Psoas muscle (tissue), 8 donors: ENCODE measurements around the gene SMG6. TPM values are rescaled to one million over a fixed set of nuclear protein-coding genes. Genes with fewer than 3 reads are reported as not detected.

ENCODE experiments used
- ATAC-seq, 4 donors: fragments of 200-7000 bp; cut with Tn5 transposase; one replicate each; pipeline ENCODE4 v1.9.1; 2020; ENCODE audit warnings: moderate library complexity in 3 of 4, mild to moderate bottlenecking in 2 of 4
- DNase-seq, 2 donors: peaks; one replicate each; pipeline ENCODE4 v3.0.0-alpha.2; 2020
- H3K27ac ChIP-seq: fragments of 200-600 bp; one replicate; pipeline ENCODE4 v1.8.0; 2022
- H3K27me3 ChIP-seq, 3 donors: fragments of 200-600 bp in 1 of 3; one replicate each; pipeline versions ENCODE4 v1.6.1 to v1.8.0; 2013 to 2022; ENCODE audit warnings: low read length in 2 of 3, mild to moderate bottlenecking in 2 of 3, moderate library complexity in 1 of 3; ENCODE audit not compliant: insufficient read depth in 3 of 3
- H3K36me3 ChIP-seq, 2 donors: fragments of 200-600 bp in 1 of 2; one replicate each; pipeline versions ENCODE4 v1.6.1 to v1.8.0; 2013 to 2022; ENCODE audit warnings: low read depth in 1 of 2, mild to moderate bottlenecking in 1 of 2, moderate library complexity in 1 of 2; ENCODE audit not compliant: insufficient read depth in 1 of 2
- H3K4me1 ChIP-seq: fragments of 200-600 bp; one replicate; pipeline ENCODE4 v1.8.0; 2022
- H3K4me3 ChIP-seq: fragments of 200-600 bp; one replicate; pipeline ENCODE4 v1.8.0; 2022; ENCODE audit warnings: mild to moderate bottlenecking
- H3K9me3 ChIP-seq: fragments of 200-600 bp; one replicate; pipeline ENCODE4 v1.8.0; 2022
- WGBS, 3 donors: extraction: QIAGEN DNeasy Blood & Tissue Kit; methylation state at CpG; one replicate each; pipeline versions ENCODE4 v1.1.6 to v1.1.7; 2013; 5-methylcytosine and 5-hydroxymethylcytosine counted together
- intact Hi-C, 2 donors: fragments of 100-400 bp; cut with DNase I; formaldehyde crosslinking; loops; one replicate each; pipeline versions ENCODE4 v1.11.0 to v1.14.2; 2022
- polyA plus RNA-seq, 3 donors: library from polyadenylated mRNA; stranded (reverse); fragments of 200-250 nt; gene quantifications; one replicate each; pipeline ENCODE4 v1.2.3, GENCODE V29; 2013
- total RNA-seq, 4 donors: library from RNA; stranded (reverse); fragmentation: NEBNext Ultra II Directional in 2 of 4; extraction: Animal tissue kit (Norgen Biotek cat#: 25700) in 2 of 4; gene quantifications; one replicate each; pipeline versions ENCODE4 v1.2.1 to v1.2.4, GENCODE V29; 2021 to 2023
- TF ChIP-seq, protein P1 (sequence below): fragments of 200-600 bp; IDR thresholded peaks from one replicate; pipeline ENCODE4 v1.8.0; 2022; ENCODE audit warnings: antibody characterized with exemption
- donor health status: healthy with polysubstance abuse.
- donor health status: DM: no; HTN: no; CAD: no; lungs with moderate emphysema.
- donor health status: Bipolar disorder and iron deficiency.
- donor health status: healthy.
- donor health status: DM: yes; HTN: yes; CAD: no.
- donor health status: DM: no; HTN: no; CAD: no.
- donor health status: DM: no; HTN: no; CAD: no.
- donor health status: DM: yes; HTN: yes; CAD: no.

SMG6 gene
- total and polyA plus RNA-seq, 7 donors, result 9.4 to 24.1 (median 16.3) TPM

DNA sequence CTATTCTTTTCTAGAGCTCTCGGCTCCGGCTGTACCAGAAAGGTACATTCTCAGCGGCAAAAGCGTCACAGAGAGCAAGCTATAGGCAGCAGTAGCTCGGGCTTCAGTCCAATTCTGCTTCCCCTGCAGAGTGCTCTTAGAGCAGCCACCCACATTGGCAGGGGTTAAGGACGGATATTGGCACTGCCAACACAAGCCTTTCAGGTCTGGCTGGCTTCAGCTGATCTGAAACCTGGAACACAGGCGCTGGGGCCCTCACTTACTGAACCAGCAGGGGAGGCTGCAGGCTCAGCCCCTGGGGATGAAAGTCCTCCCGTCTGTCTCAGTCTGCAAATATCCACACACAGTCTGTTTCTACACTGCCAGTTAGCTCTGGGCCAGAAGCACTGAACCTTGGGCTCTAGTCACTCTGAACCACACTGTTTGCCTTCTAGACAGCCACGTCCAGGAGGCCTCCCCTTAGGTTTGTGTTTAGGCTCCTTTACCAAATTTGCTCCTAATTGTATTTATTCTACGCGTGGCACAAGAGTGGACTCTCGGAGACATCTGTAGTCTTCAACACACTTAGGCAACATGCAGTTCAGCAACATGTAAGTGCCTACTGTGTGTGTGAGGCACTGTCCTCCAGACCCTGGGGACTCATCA is 208.6 kb downstream of the SMG6 start:
- H3K4me3 ChIP-seq, result no peak overlapping the region
- TF ChIP-seq, protein P1, sequence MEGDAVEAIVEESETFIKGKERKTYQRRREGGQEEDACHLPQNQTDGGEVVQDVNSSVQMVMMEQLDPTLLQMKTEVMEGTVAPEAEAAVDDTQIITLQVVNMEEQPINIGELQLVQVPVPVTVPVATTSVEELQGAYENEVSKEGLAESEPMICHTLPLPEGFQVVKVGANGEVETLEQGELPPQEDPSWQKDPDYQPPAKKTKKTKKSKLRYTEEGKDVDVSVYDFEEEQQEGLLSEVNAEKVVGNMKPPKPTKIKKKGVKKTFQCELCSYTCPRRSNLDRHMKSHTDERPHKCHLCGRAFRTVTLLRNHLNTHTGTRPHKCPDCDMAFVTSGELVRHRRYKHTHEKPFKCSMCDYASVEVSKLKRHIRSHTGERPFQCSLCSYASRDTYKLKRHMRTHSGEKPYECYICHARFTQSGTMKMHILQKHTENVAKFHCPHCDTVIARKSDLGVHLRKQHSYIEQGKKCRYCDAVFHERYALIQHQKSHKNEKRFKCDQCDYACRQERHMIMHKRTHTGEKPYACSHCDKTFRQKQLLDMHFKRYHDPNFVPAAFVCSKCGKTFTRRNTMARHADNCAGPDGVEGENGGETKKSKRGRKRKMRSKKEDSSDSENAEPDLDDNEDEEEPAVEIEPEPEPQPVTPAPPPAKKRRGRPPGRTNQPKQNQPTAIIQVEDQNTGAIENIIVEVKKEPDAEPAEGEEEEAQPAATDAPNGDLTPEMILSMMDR, result peak; percentile 57
- no peaks in the 10 kb centered on the region for H3K27me3 ChIP-seq
- H3K36me3 ChIP-seq, result no peaks in the 10 kb centered on the region
- H3K27ac ChIP-seq, result peak overlapping the region; percentile 2
- no peaks in the 10 kb centered on the region for H3K9me3 ChIP-seq
- 53 to 64% (median 55%) methylated on average over 12 of the region's 12 CpGs for WGBS, 3 donors
- peaks cover 6% of the 10 kb centered on the region for H3K4me1 ChIP-seq
- peak in 1 of 2 donors; percentile 75 for DNase-seq
- intact Hi-C loops, result loop anchor here (1.0 to 10.0 kb wide), 2 partner anchors 150 kb away; no protein-coding TSS in a partner anchor
- peak; percentile 81 to 88 (median 86) for ATAC-seq

DNA sequence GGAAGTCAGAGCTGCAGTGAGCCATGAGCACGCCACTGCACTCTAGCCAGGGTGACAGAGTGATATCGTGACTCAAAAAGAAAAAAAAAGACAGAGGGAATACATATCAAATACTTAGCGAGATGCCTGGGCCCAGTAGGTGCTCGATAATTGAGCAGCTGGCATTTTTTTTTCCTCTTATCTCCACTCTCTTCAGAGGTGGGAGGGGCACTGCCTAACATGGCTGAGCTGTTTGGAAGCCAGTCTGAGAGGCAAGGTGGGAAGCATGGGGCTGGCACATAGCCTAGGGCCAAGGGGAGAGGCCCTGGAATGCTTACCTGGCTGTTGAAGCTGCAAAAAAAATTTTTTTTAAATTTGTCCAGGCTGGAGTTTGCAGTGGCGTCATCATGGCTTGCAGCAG is 210.2 kb downstream of the SMG6 start:
- ATAC-seq, result no peak
- Histone ChIP-seq H3K4me3 (no peak overlapping the region), H3K4me1 (peaks cover 15% of the 10 kb centered on the region), H3K27me3 (no peaks in the 10 kb centered on the region), H3K36me3 (no peaks in the 10 kb centered on the region), H3K9me3 (no peaks in the 10 kb centered on the region), H3K27ac (no peak overlapping the region)
- TF ChIP-seq, protein P1, result no peak
- WGBS, 3 donors, result 74 to 84% (median 78%) methylated on average over 5 of the region's 5 CpGs
- intact Hi-C loops, result loop anchor here in 1 of 2 donors (10.0 kb wide), 1 partner anchor 151 kb away; no protein-coding TSS in a partner anchor
- DNase-seq, result peak in 1 of 2 donors; percentile 39

DNA sequence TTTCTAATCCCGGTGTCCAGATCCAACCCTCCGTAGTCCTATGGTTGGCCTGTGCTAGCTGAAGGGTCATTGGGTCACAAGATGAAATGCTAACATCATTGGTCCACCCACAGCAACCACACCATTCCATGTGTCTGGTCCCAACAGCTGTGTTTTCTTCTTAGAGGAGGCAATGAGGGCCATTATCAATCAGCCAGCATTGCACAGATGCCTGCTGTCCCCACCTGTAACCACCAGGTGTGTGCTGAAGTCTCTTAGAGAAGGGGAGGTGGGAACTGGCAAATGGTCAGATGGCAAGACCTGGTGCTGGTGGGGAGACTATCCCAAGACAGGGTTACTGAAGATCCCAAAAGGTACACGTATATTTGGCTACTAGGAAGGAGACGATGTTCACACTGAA is 211.3 kb downstream of the SMG6 start:
- Histone ChIP-seq H3K9me3 (no peaks in the 10 kb centered on the region), H3K4me1 (peaks cover 26% of the 10 kb centered on the region), H3K36me3 (no peaks in the 10 kb centered on the region), H3K27ac (peak overlapping the region; percentile 21), H3K27me3 (no peaks in the 10 kb centered on the region), H3K4me3 (no peak overlapping the region)
- WGBS, 3 donors, result 90 to 92% (median 90%) methylated on average over 4 of the region's 4 CpGs
- TF ChIP-seq, protein P1, result no peak
- intact Hi-C loops, result loop anchor here in 1 of 2 donors (10.0 kb wide), 1 partner anchor 153 kb away; no protein-coding TSS in a partner anchor
- ATAC-seq (no peak), DNase-seq (peak in 1 of 2 donors; percentile 8)

DNA sequence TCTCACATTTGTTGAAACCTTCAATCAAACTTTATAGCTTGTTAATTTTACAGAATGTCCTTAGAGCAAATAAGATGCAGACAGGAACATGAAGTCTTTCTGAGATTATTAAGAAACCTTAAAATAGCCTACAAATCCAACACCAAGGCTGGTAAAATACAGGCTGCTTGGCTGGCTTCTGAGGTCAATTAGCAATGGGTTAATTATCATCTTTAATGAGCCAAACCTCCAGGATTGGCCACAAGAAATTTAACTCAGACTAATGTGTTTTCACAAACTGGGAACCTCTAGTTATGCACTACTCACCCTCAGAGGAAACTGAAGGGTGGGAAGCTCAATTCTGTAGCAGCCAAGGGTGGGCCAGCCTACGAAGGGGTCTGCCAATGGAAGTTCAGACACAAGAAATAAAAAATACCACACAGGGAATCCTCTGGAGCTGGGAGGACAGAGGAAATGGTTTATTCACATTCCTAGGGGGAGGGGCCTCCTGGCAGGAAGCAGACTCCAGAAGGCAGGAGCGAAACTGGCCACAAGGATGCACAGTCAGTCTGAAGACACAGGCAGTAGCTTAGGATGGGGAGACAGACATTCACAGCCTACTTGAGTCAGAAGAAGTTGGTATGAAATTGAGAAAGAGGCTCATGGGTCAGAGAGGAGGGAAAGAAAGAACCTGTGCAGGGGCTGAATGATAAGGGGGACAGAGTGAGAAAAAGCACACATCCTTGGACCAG is 212.6 kb downstream of the SMG6 start:
- ATAC-seq (peak in 3 of 4 donors; percentile 35 to 57 (median 52)), DNase-seq (peak; percentile 67 to 80)
- intact Hi-C loops, result loop anchor here in 1 of 2 donors (10.0 kb wide), 1 partner anchor 154 kb away; no protein-coding TSS in a partner anchor
- H3K9me3 ChIP-seq, result no peaks in the 10 kb centered on the region
- no peaks in the 10 kb centered on the region for H3K36me3 ChIP-seq
- H3K27ac ChIP-seq, result peak overlapping the region; percentile 77
- H3K4me1 ChIP-seq, result peaks cover 39% of the 10 kb centered on the region
- TF ChIP-seq, protein P1, result peak; percentile 13
- 50 to 68% (median 63%) methylated on average over 2 of the region's 2 CpGs for WGBS, 3 donors
- no peaks in the 10 kb centered on the region for H3K27me3 ChIP-seq
- H3K4me3 ChIP-seq, result no peak overlapping the region
